ENCODE results near the gene PDE4D. TPM values are rescaled to one million over a fixed set of nuclear protein-coding genes. Genes with fewer than 3 reads are reported as not detected.

The PDE4D gene
- total RNA-seq, 1 donor from 2014 or later: 11.8 TPM

- no peak for TF ChIP-seq CTCF (conservative IDR thresholded peaks at IDR 0.05)
- Mint-ChIP-seq H3K4me3 (no peak overlapping the region), H3K27me3 (ENCODE audit: low read depth) (no peaks in the 10 kb centered on the region), H3K4me1 (peaks cover 5% of the 10 kb centered on the region), H3K36me3 (ENCODE audit: low read depth) (peaks cover 12% of the 10 kb centered on the region), H3K9me3 (peaks cover 7% of the 10 kb centered on the region), H3K27ac (ENCODE audit: unreplicated experiment) (no peak overlapping the region)
- DNase-seq (ENCODE audit: low read depth, low spot score): no peak
These were observed 671.8 kb downstream of the PDE4D start for GRCh38 chr5:59221769-59222168.

GRCh38 chr5:59218424-59219045 is 675.0 kb downstream of the PDE4D start:
- TF ChIP-seq CTCF (conservative IDR thresholded peaks at IDR 0.05): peak; percentile 70
- H3K27ac Mint-ChIP-seq (ENCODE audit: unreplicated experiment): no peak overlapping the region
- H3K36me3 Mint-ChIP-seq (ENCODE audit: low read depth): no peaks in the 10 kb centered on the region
- H3K4me1 Mint-ChIP-seq: peaks cover 5% of the 10 kb centered on the region
- no peak for DNase-seq (ENCODE audit: low read depth, low spot score)
- H3K27me3 Mint-ChIP-seq (ENCODE audit: low read depth): no peaks in the 10 kb centered on the region
- H3K4me3 Mint-ChIP-seq: no peak overlapping the region
- H3K9me3 Mint-ChIP-seq: no peaks in the 10 kb centered on the region

GRCh38 chr5:59216841-59217240 is 676.7 kb downstream of the PDE4D start:
- no peak overlapping the region for H3K4me3 Mint-ChIP-seq
- no peak for DNase-seq (ENCODE audit: low read depth, low spot score)
- no peaks in the 10 kb centered on the region for H3K36me3 Mint-ChIP-seq (ENCODE audit: low read depth)
- peaks cover 5% of the 10 kb centered on the region for H3K4me1 Mint-ChIP-seq
- H3K27ac Mint-ChIP-seq (ENCODE audit: unreplicated experiment): no peak overlapping the region
- no peaks in the 10 kb centered on the region for H3K27me3 Mint-ChIP-seq (ENCODE audit: low read depth)
- H3K9me3 Mint-ChIP-seq: no peaks in the 10 kb centered on the region
- no peak for TF ChIP-seq CTCF (conservative IDR thresholded peaks at IDR 0.05)

- DNase-seq (ENCODE audit: low read depth, low spot score): no peak
- H3K27me3 Mint-ChIP-seq (ENCODE audit: low read depth): no peaks in the 10 kb centered on the region
- H3K4me1 Mint-ChIP-seq: no peaks in the 10 kb centered on the region
- no peaks in the 10 kb centered on the region for H3K9me3 Mint-ChIP-seq
- H3K4me3 Mint-ChIP-seq: no peak overlapping the region
- no peak for TF ChIP-seq CTCF (conservative IDR thresholded peaks at IDR 0.05)
- H3K36me3 Mint-ChIP-seq (ENCODE audit: low read depth): no peaks in the 10 kb centered on the region
- H3K27ac Mint-ChIP-seq (ENCODE audit: unreplicated experiment): no peak overlapping the region
These were observed 680.9 kb downstream of the PDE4D start for GRCh38 chr5:59212596-59212995.

- DNase-seq (ENCODE audit: low read depth, low spot score): no peak
These were observed 683.7 kb downstream of the PDE4D start for GRCh38 chr5:59209758-59210359.

More at GRCh38 chr5:59209758-59210359, 683.7 kb downstream of the PDE4D start:
- Mint-ChIP-seq H3K4me1 (no peaks in the 10 kb centered on the region), H3K4me3 (no peak overlapping the region), H3K9me3 (no peaks in the 10 kb centered on the region), H3K27ac (ENCODE audit: unreplicated experiment) (no peak overlapping the region), H3K36me3 (ENCODE audit: low read depth) (no peaks in the 10 kb centered on the region), H3K27me3 (ENCODE audit: low read depth) (no peaks in the 10 kb centered on the region)
- TF ChIP-seq CTCF (conservative IDR thresholded peaks at IDR 0.05): no peak
